Activated naive CD8-positive, alpha-beta T cell treated with anti-CD3 and anti-CD28 coated beads for 36 hours (primary cell): Measurements from ENCODE around the gene PGC. TPM values are rescaled to one million over a fixed set of nuclear protein-coding genes. Genes with fewer than 3 reads are reported as not detected.

Experiments used
- DNase-seq: peaks from one replicate; pipeline ENCODE4 v3.0.0; 2021
- H3K27ac Mint-ChIP-seq: one replicate; pipeline ENCODE4 v1.8.0; 2022; ENCODE audit warnings: mild to moderate bottlenecking, moderate library complexity, mixed read lengths
- H3K27me3 Mint-ChIP-seq: one replicate; pipeline ENCODE4 v1.8.0; 2022; ENCODE audit warnings: mild to moderate bottlenecking, mixed read lengths
- H3K36me3 Mint-ChIP-seq: one replicate; pipeline ENCODE4 v1.8.0; 2021; ENCODE audit warnings: mild to moderate bottlenecking, mixed read lengths
- H3K4me1 Mint-ChIP-seq: one replicate; pipeline ENCODE4 v1.8.0; 2021; ENCODE audit warnings: mixed read lengths
- H3K4me3 Mint-ChIP-seq: one replicate; pipeline ENCODE4 v1.8.0; 2022; ENCODE audit warnings: mild to moderate bottlenecking, moderate library complexity, mixed read lengths
- H3K9me3 Mint-ChIP-seq: one replicate; pipeline ENCODE4 v1.8.0; 2022; ENCODE audit warnings: mixed read lengths
- total RNA-seq, 2 experiments: library from RNA; stranded (reverse); gene quantifications; one replicate each; pipeline ENCODE4 v1.2.3, GENCODE V29; 2021

Gene PGC
- total RNA-seq, 2 experiments from 2014 or later = not detected

DNA sequence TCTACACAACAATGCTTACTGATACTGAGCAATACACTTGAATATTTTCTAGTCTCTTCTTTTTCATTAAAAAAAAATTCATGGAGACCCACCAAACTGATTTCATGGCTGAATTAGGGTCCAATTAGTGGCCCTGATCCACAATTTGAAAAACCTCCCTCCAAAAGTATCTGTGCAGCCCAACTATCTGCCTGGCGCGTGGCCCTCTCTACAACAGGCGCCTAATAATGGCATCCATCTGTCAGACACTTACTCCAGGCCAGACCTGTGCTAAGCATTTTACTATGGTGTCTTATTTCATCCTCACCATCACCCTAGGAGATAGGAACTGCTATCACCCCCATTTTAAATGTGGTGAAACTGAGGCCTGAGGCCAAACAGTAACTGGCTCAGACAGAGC lies 25.8 kb downstream of the PGC start:
- no peak overlapping the region for H3K4me3 Mint-ChIP-seq
- no peaks in the 10 kb centered on the region for H3K36me3 Mint-ChIP-seq
- peaks cover 10% of the 10 kb centered on the region for H3K4me1 Mint-ChIP-seq
- no peak overlapping the region for H3K27ac Mint-ChIP-seq
- DNase-seq = no peak
- H3K9me3 Mint-ChIP-seq = no peaks in the 10 kb centered on the region
- H3K27me3 Mint-ChIP-seq = no peaks in the 10 kb centered on the region

DNA sequence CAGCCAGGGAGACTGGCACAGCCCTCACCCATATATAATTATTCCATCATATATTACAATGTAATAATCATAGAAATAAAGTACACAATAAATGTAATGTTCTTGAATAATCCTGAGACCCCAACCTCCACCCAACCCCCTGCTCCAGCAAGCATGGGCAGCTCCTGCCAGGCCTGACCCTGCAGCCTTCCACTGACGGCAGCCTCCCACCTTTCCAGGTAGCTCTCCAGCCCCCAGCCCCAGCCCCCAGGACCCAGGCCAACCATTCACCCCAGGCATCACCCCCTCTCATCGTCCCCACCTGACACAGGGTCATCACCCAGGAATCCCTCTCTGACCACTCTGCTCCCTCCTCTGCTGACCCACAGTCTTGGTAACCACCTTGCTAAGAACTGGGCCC lies 26.4 kb downstream of the PGC start:
- no peak for DNase-seq
- no peak overlapping the region for H3K27ac Mint-ChIP-seq
- H3K4me1 Mint-ChIP-seq = peaks cover 16% of the 10 kb centered on the region
- no peaks in the 10 kb centered on the region for H3K27me3 Mint-ChIP-seq
- H3K9me3 Mint-ChIP-seq = no peaks in the 10 kb centered on the region
- no peak overlapping the region for H3K4me3 Mint-ChIP-seq
- H3K36me3 Mint-ChIP-seq = no peaks in the 10 kb centered on the region

DNA sequence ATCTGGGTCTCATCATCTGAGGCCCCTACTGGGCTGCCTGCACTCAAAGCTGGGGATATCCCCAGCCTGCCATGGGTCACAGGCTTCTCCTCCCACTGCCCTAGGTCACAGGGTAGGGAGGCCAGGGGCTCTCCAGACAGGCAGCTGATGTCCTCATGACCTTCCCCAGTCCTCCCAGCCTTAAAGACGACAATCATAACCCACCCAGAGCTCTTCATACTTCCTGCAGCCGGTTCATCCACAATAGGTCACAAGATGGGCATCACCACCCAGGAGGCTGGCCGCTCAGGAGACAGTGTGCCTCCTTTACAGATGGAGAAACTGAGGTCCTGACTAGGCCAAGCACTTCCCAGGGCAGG lies 27.0 kb downstream of the PGC start:
- H3K9me3 Mint-ChIP-seq = no peaks in the 10 kb centered on the region

DNA sequence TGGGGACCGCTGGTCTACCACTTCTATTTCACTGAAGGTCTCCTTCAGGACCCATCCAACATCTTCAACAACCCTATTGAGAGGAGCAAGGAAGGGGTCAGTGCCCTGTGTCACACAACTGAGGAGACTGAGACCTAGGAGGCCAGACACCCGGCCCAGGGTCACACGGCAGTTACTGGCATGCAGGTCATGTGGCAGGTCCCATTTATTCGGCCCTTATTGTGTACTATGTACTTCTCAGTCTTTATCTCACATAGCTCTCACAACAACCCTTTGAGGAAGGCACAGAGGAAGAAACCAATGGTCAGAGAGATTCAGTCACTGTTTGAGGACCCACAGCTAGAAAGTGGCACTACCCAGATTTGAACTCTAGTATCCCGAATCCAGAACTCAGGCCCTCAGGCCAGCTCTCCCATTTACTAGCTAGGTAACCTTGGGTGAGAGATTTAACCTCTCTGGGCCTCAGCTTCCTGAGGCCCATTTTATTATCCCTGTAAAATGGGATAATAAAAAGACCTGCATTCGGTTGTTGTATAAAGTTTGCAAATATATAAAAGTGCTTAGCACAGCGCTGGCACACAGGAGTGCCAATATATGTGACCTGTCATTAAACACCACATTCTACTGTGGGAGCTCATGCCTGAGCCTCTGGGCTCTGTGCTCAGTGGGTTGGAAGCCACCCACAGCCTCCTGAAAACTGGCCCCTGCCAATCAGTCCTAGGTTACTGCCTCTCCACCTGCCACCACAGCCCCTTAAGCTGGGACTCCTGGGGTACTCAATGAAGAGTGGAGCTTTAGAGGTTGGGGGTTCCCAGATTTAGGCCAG lies 27.5 kb downstream of the PGC start:
- Mint-ChIP-seq H3K4me3 (no peak overlapping the region), H3K4me1 (peaks cover 19% of the 10 kb centered on the region), H3K9me3 (no peaks in the 10 kb centered on the region), H3K36me3 (no peaks in the 10 kb centered on the region), H3K27me3 (no peaks in the 10 kb centered on the region), H3K27ac (no peak overlapping the region)
- no peak for DNase-seq

More for the DNA sequence above, 27.0 kb downstream of the PGC start:
- no peak overlapping the region for H3K27ac Mint-ChIP-seq
- H3K4me1 Mint-ChIP-seq = peaks cover 19% of the 10 kb centered on the region
- DNase-seq = no peak
- H3K27me3 Mint-ChIP-seq = no peaks in the 10 kb centered on the region
- H3K4me3 Mint-ChIP-seq = no peak overlapping the region
- H3K36me3 Mint-ChIP-seq = no peaks in the 10 kb centered on the region

DNA sequence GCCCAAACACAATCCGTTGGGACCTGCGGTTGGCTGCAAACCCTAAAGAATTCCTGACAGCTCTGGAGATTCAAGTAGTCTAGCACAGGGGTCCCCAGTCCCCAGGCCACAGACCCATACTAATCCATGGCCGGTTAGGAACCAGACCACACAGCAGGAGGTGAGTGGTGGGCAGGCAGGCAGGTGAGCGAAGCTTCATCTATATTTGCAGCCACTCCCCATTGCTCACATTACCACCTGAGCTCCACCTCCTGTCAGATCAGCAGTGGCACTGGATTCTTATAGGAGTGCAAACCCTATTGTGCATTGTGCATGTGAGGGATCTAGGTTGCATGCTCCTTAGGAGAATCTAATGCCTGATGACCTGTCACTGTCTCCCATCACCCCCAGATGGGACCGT lies 28.4 kb downstream of the PGC start:
- H3K9me3 Mint-ChIP-seq = no peaks in the 10 kb centered on the region
- DNase-seq = no peak
- H3K4me3 Mint-ChIP-seq = no peak overlapping the region
- no peaks in the 10 kb centered on the region for H3K36me3 Mint-ChIP-seq
- no peaks in the 10 kb centered on the region for H3K27me3 Mint-ChIP-seq
- H3K27ac Mint-ChIP-seq = no peak overlapping the region
- peaks cover 22% of the 10 kb centered on the region for H3K4me1 Mint-ChIP-seq

DNA sequence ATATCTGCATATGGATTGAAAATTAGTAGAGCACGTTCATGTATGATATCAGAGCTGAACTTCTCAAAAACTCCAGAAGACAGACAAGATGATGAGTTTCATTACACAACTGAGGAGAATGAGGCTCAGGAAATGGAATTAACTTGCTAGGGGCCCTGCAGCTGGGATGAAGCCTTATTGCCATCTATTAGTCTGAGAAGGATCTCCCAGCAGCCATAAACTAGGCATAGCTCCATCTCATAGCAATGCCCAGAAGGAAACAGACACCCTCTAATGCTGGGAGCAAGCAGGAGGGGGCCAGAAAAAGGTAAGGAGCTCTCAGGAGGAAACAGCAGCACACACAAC lies 29.8 kb downstream of the PGC start:
- no peaks in the 10 kb centered on the region for H3K36me3 Mint-ChIP-seq
- no peak for DNase-seq
- H3K4me1 Mint-ChIP-seq = peaks cover 27% of the 10 kb centered on the region
- no peak overlapping the region for H3K27ac Mint-ChIP-seq
- H3K4me3 Mint-ChIP-seq = no peak overlapping the region
- H3K27me3 Mint-ChIP-seq = no peaks in the 10 kb centered on the region
- no peaks in the 10 kb centered on the region for H3K9me3 Mint-ChIP-seq

DNA sequence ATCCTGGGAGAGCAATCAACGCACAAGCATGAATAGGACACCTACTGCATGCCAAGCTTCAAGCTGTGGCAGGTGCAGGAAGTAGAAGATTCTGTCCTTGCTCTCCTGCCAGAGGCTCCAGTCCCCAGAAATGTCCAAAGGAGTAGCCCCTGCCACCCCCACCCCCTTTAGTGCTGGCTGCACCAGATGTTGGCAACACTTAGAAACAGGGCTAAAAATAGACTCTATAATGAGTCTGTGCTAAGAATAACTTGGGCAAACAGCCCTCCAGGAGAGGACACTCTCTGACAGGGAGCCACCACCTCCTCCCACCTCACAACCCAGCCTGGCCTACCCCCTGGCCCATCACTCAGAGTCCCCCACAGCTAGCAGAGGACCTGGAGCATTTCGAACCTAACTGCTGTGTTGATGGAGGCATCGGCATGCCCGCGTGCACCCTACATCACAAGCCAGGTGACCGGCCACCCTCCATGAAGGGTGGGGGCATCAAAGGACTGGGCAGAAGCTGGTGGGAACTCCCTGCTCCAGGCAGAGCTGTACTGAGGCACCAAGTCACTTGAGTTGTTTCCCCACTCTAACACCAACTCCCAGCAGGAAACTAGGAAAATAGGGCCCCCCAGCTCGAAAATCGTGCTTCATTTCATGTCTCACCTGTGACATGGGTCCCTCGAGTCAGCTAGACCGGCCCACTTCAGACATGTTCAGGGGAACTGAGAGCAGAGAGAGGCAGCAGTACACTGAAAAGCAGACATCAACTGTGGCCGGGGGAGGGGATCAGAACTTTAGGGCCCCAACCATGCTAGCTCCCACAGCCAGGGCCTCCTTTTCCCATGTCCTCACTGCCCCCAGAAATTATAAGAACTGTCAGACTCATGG lies 30.4 kb downstream of the PGC start:
- no peak for DNase-seq
- Mint-ChIP-seq H3K9me3 (no peaks in the 10 kb centered on the region), H3K36me3 (no peaks in the 10 kb centered on the region), H3K27me3 (no peaks in the 10 kb centered on the region), H3K27ac (no peak overlapping the region), H3K4me3 (no peak overlapping the region), H3K4me1 (peaks cover 27% of the 10 kb centered on the region)

DNA sequence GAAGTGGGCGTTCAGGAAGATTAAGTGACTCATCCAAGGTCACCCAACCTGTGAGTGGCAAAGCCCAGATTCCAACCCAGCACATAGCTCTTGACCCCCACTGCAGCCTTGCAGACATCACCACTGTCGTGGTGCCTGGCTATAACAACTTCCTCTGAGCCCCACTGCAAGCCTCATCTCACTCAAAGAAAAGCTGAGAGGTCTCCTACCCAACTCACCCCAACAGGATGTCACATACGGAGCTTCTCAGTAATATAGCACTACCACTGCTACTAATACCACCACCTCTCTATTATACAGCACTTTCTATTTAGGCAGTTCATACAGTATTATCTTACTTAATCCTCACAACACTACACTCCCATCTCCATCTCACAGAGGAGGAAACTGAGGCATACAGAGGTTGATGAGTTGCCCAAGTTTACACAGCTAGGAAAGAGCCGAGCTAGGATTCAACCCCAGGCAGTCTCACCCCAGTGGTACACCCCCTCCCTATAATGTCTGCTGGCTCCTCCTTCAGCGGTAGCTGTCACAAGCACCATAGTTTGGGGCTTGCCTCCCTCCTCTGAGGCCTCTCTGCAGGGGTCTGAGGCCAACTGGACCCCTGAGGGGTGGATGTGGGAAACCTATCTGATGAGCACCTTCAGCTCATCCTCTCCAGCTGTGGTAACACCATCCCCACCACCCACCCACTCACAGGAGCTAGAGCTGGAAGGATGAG lies 31.2 kb downstream of the PGC start:
- no peak overlapping the region for H3K4me3 Mint-ChIP-seq
- H3K4me1 Mint-ChIP-seq = peaks cover 27% of the 10 kb centered on the region
- no peaks in the 10 kb centered on the region for H3K27me3 Mint-ChIP-seq
- H3K36me3 Mint-ChIP-seq = no peaks in the 10 kb centered on the region
- no peaks in the 10 kb centered on the region for H3K9me3 Mint-ChIP-seq
- no peak for DNase-seq
- H3K27ac Mint-ChIP-seq = no peak overlapping the region

DNA sequence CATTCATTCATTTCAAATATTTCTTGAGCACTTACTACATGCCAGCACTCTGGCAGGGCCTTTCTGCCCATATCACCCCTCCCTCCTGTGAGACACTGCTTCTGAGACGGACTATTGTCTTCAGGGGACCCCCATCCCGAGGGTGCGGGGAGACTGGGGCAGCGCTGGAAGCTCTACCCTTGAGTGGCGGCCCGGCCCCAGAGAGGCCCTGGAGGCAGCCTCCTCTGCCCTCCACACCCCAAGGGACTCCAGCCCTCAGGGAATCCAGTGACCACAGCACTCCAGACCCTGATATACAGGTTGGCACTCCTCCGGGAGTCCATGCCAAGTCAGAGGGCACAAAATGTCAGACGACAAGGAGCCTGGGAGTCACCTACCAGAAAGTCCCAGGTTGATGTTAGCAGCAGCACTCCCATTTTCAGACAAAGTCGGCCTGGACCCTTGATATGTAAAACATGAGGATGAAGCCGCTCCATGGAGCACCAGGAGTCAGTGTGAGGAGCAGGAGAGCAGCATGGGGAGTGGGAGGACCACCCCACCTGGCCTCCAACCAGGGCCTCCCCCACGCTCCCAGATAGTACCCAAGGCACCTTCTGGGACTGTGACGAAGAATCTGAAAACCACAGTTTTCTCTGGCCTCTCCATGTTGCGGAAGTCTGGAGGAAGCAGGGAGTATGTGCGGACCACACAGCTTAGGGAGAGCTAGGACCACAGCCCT lies 32.5 kb downstream of the PGC start:
- Mint-ChIP-seq H3K9me3 (no peaks in the 10 kb centered on the region), H3K36me3 (no peaks in the 10 kb centered on the region), H3K27me3 (no peaks in the 10 kb centered on the region), H3K4me3 (no peak overlapping the region), H3K4me1 (peaks cover 27% of the 10 kb centered on the region), H3K27ac (no peak overlapping the region)
- no peak for DNase-seq

DNA sequence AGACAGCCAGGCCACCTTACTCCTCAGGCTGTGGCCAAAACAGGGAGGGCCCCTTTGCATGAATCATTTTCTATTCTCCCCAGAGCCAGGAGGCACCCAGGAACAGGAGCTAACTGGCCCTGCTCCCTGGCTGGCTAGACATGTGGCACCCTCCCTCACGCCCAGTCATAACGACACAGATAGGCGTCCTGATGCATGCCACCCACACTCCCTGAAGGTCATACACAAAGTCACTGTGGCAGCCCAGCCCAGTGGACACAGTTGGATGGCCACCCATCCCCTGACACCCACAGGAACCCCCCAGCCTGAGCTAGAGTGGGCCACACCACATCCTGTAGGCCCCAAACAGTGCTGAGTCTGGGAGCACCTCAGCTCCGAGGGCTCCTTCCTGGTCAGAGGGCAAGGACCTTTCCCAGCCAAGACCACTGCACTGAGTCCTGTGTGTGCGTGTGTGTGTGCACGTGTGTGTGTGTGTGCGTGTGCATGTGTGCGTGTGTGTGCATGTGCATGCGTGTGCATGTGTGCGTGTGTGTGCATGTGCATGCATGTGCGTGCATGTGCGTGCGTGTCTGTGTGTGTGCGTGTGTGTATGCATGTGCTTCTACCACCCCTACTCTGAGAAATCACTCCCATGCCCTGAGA lies 33.4 kb downstream of the PGC start:
- Mint-ChIP-seq H3K27ac (no peak overlapping the region), H3K4me1 (peaks cover 27% of the 10 kb centered on the region), H3K27me3 (no peaks in the 10 kb centered on the region), H3K4me3 (no peak overlapping the region), H3K9me3 (no peaks in the 10 kb centered on the region), H3K36me3 (no peaks in the 10 kb centered on the region)
- peak; percentile 17 for DNase-seq

DNA sequence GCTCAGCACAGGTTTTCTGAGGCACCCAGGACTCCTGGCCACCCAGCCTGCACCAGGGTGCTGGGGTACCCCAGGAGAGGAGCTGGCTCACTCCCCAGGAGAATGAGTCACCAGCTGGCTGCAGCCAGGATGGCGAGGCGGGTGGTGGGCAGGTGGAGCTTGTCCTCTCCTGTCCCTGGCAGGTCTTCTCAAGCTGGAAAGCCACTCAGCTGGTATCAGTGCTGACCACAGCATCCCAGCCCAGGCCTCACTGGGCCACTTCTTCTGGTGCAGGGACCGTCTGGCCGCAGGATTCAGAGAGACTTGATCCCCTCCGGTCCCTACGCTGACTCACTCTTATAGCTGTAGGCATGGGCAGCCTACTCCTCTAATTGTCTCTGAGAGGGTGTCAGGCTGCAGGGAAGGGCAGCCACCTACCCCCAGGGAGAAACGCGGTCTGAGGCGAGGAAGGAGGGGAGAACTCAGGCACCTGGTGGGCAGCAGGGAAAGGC lies 34.0 kb downstream of the PGC start:
- no peaks in the 10 kb centered on the region for H3K27me3 Mint-ChIP-seq
- H3K27ac Mint-ChIP-seq = no peak overlapping the region
- no peaks in the 10 kb centered on the region for H3K36me3 Mint-ChIP-seq
- no peak for DNase-seq
- peaks cover 27% of the 10 kb centered on the region for H3K4me1 Mint-ChIP-seq
- no peak overlapping the region for H3K4me3 Mint-ChIP-seq
- no peaks in the 10 kb centered on the region for H3K9me3 Mint-ChIP-seq

DNA sequence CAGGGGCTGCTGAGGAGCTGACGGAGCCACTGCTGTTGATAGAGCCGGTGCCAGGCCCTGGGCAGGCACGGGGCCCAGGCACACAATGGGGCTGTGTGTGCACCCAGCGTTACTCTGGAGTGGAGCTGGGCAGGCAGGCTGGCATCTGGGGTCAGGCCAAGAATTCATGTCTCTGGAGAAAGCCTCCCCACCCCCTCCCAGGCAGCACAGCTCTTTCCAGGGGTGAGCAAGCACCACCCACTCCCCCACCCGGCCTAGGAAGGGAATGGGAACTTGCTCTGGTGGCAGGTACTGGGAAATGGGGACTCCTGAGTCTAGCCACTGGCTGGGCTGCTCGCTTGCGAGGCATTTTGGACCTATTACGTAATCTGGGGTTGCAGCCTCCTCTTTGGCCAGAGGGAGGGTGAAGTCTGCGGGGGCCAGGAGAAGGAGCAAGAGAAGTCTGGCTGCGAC lies 34.5 kb downstream of the PGC start:
- H3K4me3 Mint-ChIP-seq = no peak overlapping the region
- DNase-seq = no peak
- H3K4me1 Mint-ChIP-seq = peaks cover 31% of the 10 kb centered on the region
- H3K27ac Mint-ChIP-seq = no peak overlapping the region
- no peaks in the 10 kb centered on the region for H3K9me3 Mint-ChIP-seq
- peaks cover 1% of the 10 kb centered on the region for H3K36me3 Mint-ChIP-seq
- H3K27me3 Mint-ChIP-seq = no peaks in the 10 kb centered on the region

DNA sequence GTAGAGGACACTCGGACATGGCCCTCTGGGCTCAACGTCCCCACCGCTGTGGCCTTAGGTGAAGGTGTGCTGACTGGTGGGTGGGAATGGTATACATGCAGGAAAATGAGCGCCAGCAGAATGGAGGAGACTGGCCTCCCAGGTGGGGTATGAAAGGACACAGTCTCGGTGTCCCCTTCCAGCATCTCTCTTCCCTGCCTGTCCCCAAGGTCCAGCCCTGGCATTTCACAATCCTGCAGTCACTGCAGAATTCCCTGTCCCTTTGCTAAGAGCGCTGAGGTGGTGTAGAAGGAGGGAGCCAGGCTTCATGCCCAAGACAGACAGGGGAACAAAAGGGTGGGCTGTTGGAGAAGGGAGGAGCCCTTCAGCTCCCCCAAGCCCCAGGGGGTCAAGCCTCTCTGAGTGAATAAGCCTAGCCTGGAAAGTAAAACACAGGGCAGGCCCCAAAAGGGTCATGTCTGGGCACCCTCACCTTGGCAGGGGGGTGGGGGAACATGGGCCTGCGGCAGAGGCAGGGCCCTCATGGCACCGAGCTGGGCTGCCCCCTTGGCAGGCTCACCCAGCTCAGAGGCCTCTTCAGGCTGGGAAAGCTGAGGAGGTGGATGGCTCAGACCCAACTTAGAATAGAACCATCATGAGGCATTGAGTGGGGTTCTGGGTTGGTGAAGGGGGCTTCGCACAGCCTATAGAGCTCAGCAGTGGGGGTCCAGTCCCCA lies 35.7 kb downstream of the PGC start:
- H3K4me3 Mint-ChIP-seq = no peak overlapping the region
- no peak for DNase-seq
- H3K27me3 Mint-ChIP-seq = no peaks in the 10 kb centered on the region
- no peaks in the 10 kb centered on the region for H3K9me3 Mint-ChIP-seq
- H3K36me3 Mint-ChIP-seq = peaks cover 5% of the 10 kb centered on the region
- peaks cover 31% of the 10 kb centered on the region for H3K4me1 Mint-ChIP-seq
- H3K27ac Mint-ChIP-seq = no peak overlapping the region

DNA sequence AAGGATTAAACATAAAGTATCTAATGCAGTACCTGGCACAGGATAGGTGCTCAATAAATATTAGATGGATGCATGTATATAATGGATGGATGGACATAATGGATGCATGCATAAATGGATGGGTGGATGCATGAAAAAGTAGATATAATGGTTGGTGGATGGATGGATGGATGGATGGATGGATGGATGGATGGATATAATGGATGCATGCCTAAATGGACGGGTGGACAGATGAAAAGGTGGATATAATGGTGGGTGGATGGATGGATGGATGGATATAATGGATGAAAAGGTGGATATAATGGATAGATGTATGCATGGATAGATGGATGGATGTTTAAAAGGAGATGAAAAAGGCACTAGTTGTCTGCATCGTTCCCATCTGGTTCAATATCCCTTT lies 37.8 kb downstream of the PGC start:
- DNase-seq = no peak
- Mint-ChIP-seq H3K9me3 (no peaks in the 10 kb centered on the region), H3K4me3 (no peak overlapping the region), H3K36me3 (peaks cover 5% of the 10 kb centered on the region), H3K27me3 (no peaks in the 10 kb centered on the region), H3K27ac (no peak overlapping the region), H3K4me1 (peaks cover 34% of the 10 kb centered on the region)
